K562 (cell line): ENCODE results near the gene GULP1.

Source experiments
- FOXP1 ChIP-seq: sonication (generic); formaldehyde crosslinking; IDR thresholded peaks from 2 replicates; pipeline ENCODE4 v1.8.0; 2022; ENCODE audit warnings: mild to moderate bottlenecking, missing genetic modification reagents
- GTF2F1 ChIP-seq: IDR thresholded peaks from 2 replicates; pipeline ENCODE4 v1.6.1; 2011; ENCODE audit warnings: low read depth, low read length, improper control_type of control experiment
- NBN ChIP-seq: fragments of 450-650 bp; IDR thresholded peaks from 2 replicates; pipeline ENCODE4 v1.6.1; 2016; ENCODE audit warnings: low read depth, mild to moderate bottlenecking
- RBFOX2 ChIP-seq: fragments of 200-400 bp; formaldehyde crosslinking; IDR thresholded peaks from 2 replicates; pipeline ENCODE4 v1.6.1; 2017; ENCODE audit warnings: low read depth, mild to moderate bottlenecking, low read length, moderate library complexity
- TBP ChIP-seq: optimal IDR thresholded peaks from 2 replicates; pipeline ENCODE3; 2011; ENCODE audit warnings: low read depth, low read length, improper control_type of control experiment
- ZNF436 ChIP-seq: fragments of 250-450, 450-650 bp; sonication (Bioruptor Pico); formaldehyde crosslinking; IDR thresholded peaks from 2 replicates; pipeline ENCODE4 v1.7.0; 2020; ENCODE audit warnings: mild to moderate bottlenecking
- TF ChIP-seq, protein P1 (sequence below), 2 experiments: IDR thresholded peaks in 1 of 2; conservative IDR thresholded peaks in 1 of 2; 2 replicates each; pipeline ENCODE4 v1.6.1; 2016; ENCODE audit warnings: low read depth in 2 of 2, mild to moderate bottlenecking in 1 of 2, missing compliant biosample characterization in 1 of 2, missing genetic modification characterization in 1 of 2, moderate library complexity in 1 of 2
- TF ChIP-seq, protein P2 (sequence below), 3 experiments: IDR thresholded peaks in 2 of 3; conservative IDR thresholded peaks in 1 of 3; 2 replicates each; pipeline ENCODE4 v1.5.1; 2011 to 2012; ENCODE audit warnings: low read length in 3 of 3, mild to moderate bottlenecking in 3 of 3, control low read depth in 2 of 3, improper control_type of control experiment in 1 of 3, inconsistent platforms in 1 of 3, low read depth in 1 of 3, mixed read lengths in 1 of 3, moderate library complexity in 1 of 3; ENCODE audit not compliant: insufficient read depth in 2 of 3
- TF ChIP-seq, protein P3 (sequence below): fragments of 200-600 bp; sonication (generic); IDR thresholded peaks from one replicate; pipeline ENCODE4 v1.6.1; 2012; ENCODE audit warnings: mild to moderate bottlenecking, low read depth, low read length, inconsistent platforms
- TF ChIP-seq, protein P4 (sequence below): fragments of 250-450 bp; sonication (Bioruptor Pico); IDR thresholded peaks from 2 replicates; pipeline ENCODE4 v1.8.0; 2022; ENCODE audit warnings: inconsistent platforms, mild to moderate bottlenecking, moderate library complexity, borderline replicate concordance

DNA sequence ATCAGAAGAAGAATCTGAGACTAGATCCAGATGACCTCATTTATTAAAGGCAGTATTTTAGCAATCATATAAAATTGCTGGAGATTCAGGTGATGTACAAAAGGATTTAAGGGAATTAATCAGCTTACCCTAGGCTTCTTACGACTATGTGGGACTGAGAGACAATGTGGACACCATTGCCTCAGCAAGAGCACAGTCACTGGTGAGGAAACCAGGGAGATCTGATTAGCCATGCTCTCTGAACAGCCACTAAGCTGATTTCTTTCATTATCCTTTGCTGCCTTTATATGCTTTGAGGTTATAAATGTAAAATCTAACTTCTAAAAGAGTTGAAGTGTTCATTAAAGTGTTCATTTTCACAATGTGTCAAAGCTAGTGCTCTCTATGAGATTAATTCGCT is 22.7 kb upstream of the GULP1 start:
- TF ChIP-seq ZNF436 (CRISPR knock-in tag) (no peak), TBP (no peak), FOXP1 (no peak), GTF2F1 (no peak), NBN (no peak), RBFOX2 (no peak)
- TF ChIP-seq, protein P1, sequence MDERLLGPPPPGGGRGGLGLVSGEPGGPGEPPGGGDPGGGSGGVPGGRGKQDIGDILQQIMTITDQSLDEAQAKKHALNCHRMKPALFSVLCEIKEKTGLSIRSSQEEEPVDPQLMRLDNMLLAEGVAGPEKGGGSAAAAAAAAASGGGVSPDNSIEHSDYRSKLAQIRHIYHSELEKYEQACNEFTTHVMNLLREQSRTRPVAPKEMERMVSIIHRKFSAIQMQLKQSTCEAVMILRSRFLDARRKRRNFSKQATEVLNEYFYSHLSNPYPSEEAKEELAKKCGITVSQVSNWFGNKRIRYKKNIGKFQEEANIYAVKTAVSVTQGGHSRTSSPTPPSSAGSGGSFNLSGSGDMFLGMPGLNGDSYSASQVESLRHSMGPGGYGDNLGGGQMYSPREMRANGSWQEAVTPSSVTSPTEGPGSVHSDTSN (CRISPR knock-in tag; IDR thresholded peaks at IDR 0.05; ENCODE audit: low read depth) = no peak
- TF ChIP-seq, protein P1 (tag; conservative IDR thresholded peaks at IDR 0.05; ENCODE audit: low read depth) = no peak
- TF ChIP-seq, protein P2, sequence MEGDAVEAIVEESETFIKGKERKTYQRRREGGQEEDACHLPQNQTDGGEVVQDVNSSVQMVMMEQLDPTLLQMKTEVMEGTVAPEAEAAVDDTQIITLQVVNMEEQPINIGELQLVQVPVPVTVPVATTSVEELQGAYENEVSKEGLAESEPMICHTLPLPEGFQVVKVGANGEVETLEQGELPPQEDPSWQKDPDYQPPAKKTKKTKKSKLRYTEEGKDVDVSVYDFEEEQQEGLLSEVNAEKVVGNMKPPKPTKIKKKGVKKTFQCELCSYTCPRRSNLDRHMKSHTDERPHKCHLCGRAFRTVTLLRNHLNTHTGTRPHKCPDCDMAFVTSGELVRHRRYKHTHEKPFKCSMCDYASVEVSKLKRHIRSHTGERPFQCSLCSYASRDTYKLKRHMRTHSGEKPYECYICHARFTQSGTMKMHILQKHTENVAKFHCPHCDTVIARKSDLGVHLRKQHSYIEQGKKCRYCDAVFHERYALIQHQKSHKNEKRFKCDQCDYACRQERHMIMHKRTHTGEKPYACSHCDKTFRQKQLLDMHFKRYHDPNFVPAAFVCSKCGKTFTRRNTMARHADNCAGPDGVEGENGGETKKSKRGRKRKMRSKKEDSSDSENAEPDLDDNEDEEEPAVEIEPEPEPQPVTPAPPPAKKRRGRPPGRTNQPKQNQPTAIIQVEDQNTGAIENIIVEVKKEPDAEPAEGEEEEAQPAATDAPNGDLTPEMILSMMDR (IDR thresholded peaks at IDR 0.05 in 2 of 3, conservative IDR thresholded peaks at IDR 0.05 in 1 of 3; ENCODE audit: insufficient read depth in 2 of 3, low read depth in 1 of 3, low read length in 3 of 3) = no peak
- TF ChIP-seq, protein P3, sequence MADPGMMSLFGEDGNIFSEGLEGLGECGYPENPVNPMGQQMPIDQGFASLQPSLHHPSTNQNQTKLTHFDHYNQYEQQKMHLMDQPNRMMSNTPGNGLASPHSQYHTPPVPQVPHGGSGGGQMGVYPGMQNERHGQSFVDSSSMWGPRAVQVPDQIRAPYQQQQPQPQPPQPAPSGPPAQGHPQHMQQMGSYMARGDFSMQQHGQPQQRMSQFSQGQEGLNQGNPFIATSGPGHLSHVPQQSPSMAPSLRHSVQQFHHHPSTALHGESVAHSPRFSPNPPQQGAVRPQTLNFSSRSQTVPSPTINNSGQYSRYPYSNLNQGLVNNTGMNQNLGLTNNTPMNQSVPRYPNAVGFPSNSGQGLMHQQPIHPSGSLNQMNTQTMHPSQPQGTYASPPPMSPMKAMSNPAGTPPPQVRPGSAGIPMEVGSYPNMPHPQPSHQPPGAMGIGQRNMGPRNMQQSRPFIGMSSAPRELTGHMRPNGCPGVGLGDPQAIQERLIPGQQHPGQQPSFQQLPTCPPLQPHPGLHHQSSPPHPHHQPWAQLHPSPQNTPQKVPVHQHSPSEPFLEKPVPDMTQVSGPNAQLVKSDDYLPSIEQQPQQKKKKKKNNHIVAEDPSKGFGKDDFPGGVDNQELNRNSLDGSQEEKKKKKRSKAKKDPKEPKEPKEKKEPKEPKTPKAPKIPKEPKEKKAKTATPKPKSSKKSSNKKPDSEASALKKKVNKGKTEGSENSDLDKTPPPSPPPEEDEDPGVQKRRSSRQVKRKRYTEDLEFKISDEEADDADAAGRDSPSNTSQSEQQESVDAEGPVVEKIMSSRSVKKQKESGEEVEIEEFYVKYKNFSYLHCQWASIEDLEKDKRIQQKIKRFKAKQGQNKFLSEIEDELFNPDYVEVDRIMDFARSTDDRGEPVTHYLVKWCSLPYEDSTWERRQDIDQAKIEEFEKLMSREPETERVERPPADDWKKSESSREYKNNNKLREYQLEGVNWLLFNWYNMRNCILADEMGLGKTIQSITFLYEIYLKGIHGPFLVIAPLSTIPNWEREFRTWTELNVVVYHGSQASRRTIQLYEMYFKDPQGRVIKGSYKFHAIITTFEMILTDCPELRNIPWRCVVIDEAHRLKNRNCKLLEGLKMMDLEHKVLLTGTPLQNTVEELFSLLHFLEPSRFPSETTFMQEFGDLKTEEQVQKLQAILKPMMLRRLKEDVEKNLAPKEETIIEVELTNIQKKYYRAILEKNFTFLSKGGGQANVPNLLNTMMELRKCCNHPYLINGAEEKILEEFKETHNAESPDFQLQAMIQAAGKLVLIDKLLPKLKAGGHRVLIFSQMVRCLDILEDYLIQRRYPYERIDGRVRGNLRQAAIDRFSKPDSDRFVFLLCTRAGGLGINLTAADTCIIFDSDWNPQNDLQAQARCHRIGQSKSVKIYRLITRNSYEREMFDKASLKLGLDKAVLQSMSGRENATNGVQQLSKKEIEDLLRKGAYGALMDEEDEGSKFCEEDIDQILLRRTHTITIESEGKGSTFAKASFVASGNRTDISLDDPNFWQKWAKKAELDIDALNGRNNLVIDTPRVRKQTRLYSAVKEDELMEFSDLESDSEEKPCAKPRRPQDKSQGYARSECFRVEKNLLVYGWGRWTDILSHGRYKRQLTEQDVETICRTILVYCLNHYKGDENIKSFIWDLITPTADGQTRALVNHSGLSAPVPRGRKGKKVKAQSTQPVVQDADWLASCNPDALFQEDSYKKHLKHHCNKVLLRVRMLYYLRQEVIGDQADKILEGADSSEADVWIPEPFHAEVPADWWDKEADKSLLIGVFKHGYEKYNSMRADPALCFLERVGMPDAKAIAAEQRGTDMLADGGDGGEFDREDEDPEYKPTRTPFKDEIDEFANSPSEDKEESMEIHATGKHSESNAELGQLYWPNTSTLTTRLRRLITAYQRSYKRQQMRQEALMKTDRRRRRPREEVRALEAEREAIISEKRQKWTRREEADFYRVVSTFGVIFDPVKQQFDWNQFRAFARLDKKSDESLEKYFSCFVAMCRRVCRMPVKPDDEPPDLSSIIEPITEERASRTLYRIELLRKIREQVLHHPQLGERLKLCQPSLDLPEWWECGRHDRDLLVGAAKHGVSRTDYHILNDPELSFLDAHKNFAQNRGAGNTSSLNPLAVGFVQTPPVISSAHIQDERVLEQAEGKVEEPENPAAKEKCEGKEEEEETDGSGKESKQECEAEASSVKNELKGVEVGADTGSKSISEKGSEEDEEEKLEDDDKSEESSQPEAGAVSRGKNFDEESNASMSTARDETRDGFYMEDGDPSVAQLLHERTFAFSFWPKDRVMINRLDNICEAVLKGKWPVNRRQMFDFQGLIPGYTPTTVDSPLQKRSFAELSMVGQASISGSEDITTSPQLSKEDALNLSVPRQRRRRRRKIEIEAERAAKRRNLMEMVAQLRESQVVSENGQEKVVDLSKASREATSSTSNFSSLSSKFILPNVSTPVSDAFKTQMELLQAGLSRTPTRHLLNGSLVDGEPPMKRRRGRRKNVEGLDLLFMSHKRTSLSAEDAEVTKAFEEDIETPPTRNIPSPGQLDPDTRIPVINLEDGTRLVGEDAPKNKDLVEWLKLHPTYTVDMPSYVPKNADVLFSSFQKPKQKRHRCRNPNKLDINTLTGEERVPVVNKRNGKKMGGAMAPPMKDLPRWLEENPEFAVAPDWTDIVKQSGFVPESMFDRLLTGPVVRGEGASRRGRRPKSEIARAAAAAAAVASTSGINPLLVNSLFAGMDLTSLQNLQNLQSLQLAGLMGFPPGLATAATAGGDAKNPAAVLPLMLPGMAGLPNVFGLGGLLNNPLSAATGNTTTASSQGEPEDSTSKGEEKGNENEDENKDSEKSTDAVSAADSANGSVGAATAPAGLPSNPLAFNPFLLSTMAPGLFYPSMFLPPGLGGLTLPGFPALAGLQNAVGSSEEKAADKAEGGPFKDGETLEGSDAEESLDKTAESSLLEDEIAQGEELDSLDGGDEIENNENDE = no peak
- TF ChIP-seq, protein P4, sequence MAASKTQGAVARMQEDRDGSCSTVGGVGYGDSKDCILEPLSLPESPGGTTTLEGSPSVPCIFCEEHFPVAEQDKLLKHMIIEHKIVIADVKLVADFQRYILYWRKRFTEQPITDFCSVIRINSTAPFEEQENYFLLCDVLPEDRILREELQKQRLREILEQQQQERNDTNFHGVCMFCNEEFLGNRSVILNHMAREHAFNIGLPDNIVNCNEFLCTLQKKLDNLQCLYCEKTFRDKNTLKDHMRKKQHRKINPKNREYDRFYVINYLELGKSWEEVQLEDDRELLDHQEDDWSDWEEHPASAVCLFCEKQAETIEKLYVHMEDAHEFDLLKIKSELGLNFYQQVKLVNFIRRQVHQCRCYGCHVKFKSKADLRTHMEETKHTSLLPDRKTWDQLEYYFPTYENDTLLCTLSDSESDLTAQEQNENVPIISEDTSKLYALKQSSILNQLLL (CRISPR knock-in tag) = no peak
